BLaER1 (cell line): ENCODE measurements around the gene FAM151B.
A peak's percentile ranks its signal among the peaks of the same experiment; 100 is the strongest.

Experiments used
- H3K27ac ChIP-seq: shearing (Covaris generic); formaldehyde crosslinking; 2 replicates; pipeline ENCODE4 v1.8.1; 2022
- H3K27me3 ChIP-seq: shearing (Covaris generic); formaldehyde crosslinking; 2 replicates; pipeline ENCODE4 v1.8.1; 2022
- H3K36me3 ChIP-seq: shearing (Covaris generic); formaldehyde crosslinking; 2 replicates; pipeline ENCODE4 v1.8.1; 2022
- H3K4me1 ChIP-seq: shearing (Covaris generic); formaldehyde crosslinking; 2 replicates; pipeline ENCODE4 v1.8.1; 2022
- H3K4me2 ChIP-seq: shearing (Covaris generic); formaldehyde crosslinking; 2 replicates; pipeline ENCODE4 v1.8.1; 2022
- H3K4me3 ChIP-seq: shearing (Covaris generic); formaldehyde crosslinking; 2 replicates; pipeline ENCODE4 v1.8.1; 2022
- H3K9ac ChIP-seq: shearing (Covaris generic); formaldehyde crosslinking; 2 replicates; pipeline ENCODE4 v1.8.1; 2022
- H3K9me3 ChIP-seq: shearing (Covaris generic); formaldehyde crosslinking; 2 replicates; pipeline ENCODE4 v1.8.1; 2022
- H4K20me1 ChIP-seq: shearing (Covaris generic); formaldehyde crosslinking; 2 replicates; pipeline ENCODE4 v1.8.1; 2022
- Cebpa-rat ChIP-seq: shearing (Covaris generic); IDR thresholded peaks from 2 replicates; pipeline ENCODE4 v1.8.1; 2022

The FAM151B gene

GRCh38 chr5:80502800-80503199, 14.9 kb downstream of the FAM151B start:
- H3K27ac ChIP-seq, result peak overlapping the region; percentile 72; the same call in 1 of the 2 replicates
- peaks cover 5% of the 10 kb centered on the region; the same call in 1 of the 2 replicates for H3K9me3 ChIP-seq
- H3K36me3 ChIP-seq, result no peaks in the 10 kb centered on the region
- H3K4me3 ChIP-seq, result no peak overlapping the region
- peaks cover 28% of the 10 kb centered on the region for H3K4me1 ChIP-seq
- no peaks in the 10 kb centered on the region for H3K27me3 ChIP-seq
- no peak overlapping the region for H3K9ac ChIP-seq
- no peak for TF ChIP-seq Cebpa-rat
- peak overlapping the region; percentile 89 for H3K4me2 ChIP-seq
- H4K20me1 ChIP-seq, result no peaks in the 10 kb centered on the region

DNA sequence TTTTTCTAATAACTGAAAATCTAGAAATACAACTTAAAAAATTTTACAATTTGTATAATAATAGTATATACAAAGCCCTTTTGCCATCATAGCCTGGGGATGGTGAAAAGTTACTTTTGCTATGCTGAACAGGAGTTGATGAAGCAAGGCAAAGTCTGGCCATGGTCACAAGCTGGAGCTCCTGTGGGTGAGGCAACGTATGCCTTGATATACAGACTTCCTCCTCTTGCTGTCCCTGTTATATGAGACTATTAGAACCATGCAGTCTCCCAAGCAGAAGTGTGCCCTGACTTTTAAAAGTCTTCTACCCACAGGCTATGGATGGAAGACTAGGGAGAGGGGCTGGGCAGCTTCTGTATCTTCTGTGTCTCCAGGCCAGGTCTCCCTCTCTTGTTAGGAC, 15.7 kb downstream of the FAM151B start:
- Histone ChIP-seq H3K4me3 (peak overlapping the region; percentile 48; the same call in 1 of the 2 replicates), H3K36me3 (no peaks in the 10 kb centered on the region), H3K27ac (peak overlapping the region; percentile 72), H3K4me1 (peaks cover 28% of the 10 kb centered on the region), H3K4me2 (peak overlapping the region; percentile 89), H3K9me3 (peaks cover 5% of the 10 kb centered on the region; the same call in 1 of the 2 replicates), H4K20me1 (no peaks in the 10 kb centered on the region), H3K27me3 (no peaks in the 10 kb centered on the region), H3K9ac (peak overlapping the region; percentile 65; the same call in 1 of the 2 replicates)
- no peak for TF ChIP-seq Cebpa-rat

DNA sequence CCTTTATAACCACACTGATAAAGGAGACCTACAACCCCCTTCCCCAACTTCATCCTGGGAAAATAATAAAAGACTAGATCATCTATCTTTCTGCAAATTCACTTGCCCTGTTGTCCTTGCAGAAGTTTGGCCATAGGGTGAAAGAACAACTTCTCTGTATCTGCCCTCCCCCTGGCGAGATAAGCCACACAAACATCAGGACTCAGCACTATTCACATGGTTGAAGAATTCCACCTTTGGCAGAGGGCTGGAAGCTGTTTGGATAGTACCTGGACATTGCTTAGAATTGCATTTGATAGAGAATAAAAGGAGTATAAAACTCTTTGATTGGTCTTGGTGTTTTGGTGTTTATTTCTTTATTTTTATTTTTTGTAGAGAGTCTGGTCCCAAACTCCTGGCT, 16.9 kb downstream of the FAM151B start:
- Histone ChIP-seq H3K4me2 (peak overlapping the region; percentile 89), H3K9ac (no peak overlapping the region), H3K9me3 (peaks cover 5% of the 10 kb centered on the region; the same call in 1 of the 2 replicates), H3K36me3 (no peaks in the 10 kb centered on the region), H3K4me1 (peaks cover 28% of the 10 kb centered on the region), H3K27me3 (no peaks in the 10 kb centered on the region), H3K27ac (0 out of 2 replicates have a peak overlapping the region, but pooled peaks have one; percentile 72), H4K20me1 (no peaks in the 10 kb centered on the region), H3K4me3 (no peak overlapping the region)
- TF ChIP-seq Cebpa-rat, result no peak

- no peaks in the 10 kb centered on the region for H3K36me3 ChIP-seq
- H3K4me3 ChIP-seq, result no peak overlapping the region
- H3K27ac ChIP-seq, result no peak overlapping the region
- H4K20me1 ChIP-seq, result no peaks in the 10 kb centered on the region
- H3K9ac ChIP-seq, result no peak overlapping the region
- TF ChIP-seq Cebpa-rat, result no peak
- H3K27me3 ChIP-seq, result no peaks in the 10 kb centered on the region
- H3K9me3 ChIP-seq, result peaks cover 5% of the 10 kb centered on the region; the same call in 1 of the 2 replicates
- peaks cover 24% of the 10 kb centered on the region for H3K4me1 ChIP-seq
- no peak overlapping the region for H3K4me2 ChIP-seq
These were observed 19.8 kb downstream of the FAM151B start for GRCh38 chr5:80507663-80508062.

DNA sequence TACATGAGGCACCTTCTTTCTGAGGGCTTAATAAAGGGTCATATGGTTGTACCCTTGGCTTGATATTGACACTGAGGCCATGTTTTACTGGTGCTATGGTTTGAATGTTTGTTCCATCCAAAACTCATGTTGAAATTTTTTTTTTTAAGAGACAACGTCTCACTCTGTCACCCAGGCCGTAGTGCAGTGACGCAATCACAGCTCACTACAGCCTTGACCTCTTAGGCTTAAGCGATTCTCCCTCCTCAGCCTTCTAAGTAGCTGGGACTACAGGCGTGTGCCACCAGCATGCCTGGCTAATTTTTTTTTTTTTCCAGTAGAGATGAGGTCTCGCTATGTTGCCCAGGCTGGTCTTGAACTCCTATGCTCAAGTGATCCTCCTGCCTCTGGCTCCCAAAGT, 20.9 kb downstream of the FAM151B start:
- no peaks in the 10 kb centered on the region for H3K27me3 ChIP-seq
- no peaks in the 10 kb centered on the region for H3K36me3 ChIP-seq
- H3K9me3 ChIP-seq, result peaks cover 5% of the 10 kb centered on the region; the same call in 1 of the 2 replicates
- no peak for TF ChIP-seq Cebpa-rat
- no peak overlapping the region for H3K27ac ChIP-seq
- no peak overlapping the region for H3K9ac ChIP-seq
- no peak overlapping the region for H3K4me3 ChIP-seq
- no peaks in the 10 kb centered on the region for H4K20me1 ChIP-seq
- no peak overlapping the region for H3K4me2 ChIP-seq
- peaks cover 12% of the 10 kb centered on the region for H3K4me1 ChIP-seq

DNA sequence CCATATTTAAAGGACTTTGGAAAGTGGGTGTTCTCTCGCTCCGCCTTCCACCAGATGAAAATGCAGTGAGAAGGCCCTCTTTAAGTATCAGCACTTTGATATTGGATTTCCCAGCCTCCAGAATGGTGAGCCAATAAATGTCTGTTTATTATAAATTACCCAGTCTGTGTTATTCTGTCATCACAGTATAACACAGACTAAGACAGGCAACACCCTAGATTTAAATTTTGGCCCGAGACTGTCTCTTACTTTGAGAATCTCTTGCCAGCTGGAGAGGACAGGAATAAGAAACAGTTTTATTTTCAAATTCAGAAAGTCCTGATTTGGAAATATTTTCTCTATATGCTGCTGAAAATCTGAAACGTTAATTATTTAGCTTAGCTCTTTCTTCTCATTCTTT, 21.5 kb downstream of the FAM151B start:
- Histone ChIP-seq H3K36me3 (no peaks in the 10 kb centered on the region), H3K4me3 (no peak overlapping the region), H3K4me2 (no peak overlapping the region), H3K27me3 (no peaks in the 10 kb centered on the region), H3K27ac (no peak overlapping the region), H3K9me3 (peaks cover 5% of the 10 kb centered on the region; the same call in 1 of the 2 replicates), H4K20me1 (no peaks in the 10 kb centered on the region), H3K4me1 (peaks cover 7% of the 10 kb centered on the region), H3K9ac (no peak overlapping the region)
- TF ChIP-seq Cebpa-rat, result no peak

DNA sequence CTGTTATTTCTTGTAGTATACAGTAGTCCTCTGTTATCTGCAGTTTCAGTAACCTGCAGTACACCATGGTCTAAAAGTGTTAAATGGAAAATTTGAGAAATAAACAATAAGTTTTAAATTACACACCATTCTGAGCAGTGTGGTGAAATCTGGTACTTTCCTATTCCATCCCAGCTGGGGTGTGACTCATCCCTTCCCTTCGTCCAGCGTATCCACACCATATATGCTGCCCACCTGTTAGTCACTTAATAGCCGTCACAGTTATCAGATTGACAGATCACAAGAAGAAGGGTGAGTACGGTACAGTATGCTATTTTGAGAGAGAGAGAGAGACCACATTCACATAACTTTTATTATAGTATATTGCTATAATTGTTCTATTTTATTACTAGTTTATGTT, 28.9 kb downstream of the FAM151B start:
- Histone ChIP-seq H3K4me2 (no peak overlapping the region), H3K9ac (no peak overlapping the region), H3K36me3 (no peaks in the 10 kb centered on the region), H3K9me3 (no peaks in the 10 kb centered on the region), H3K27ac (no peak overlapping the region), H4K20me1 (no peaks in the 10 kb centered on the region), H3K4me3 (no peak overlapping the region), H3K27me3 (no peaks in the 10 kb centered on the region), H3K4me1 (no peaks in the 10 kb centered on the region)
- no peak for TF ChIP-seq Cebpa-rat

- H3K27me3 ChIP-seq, result no peaks in the 10 kb centered on the region
- no peak overlapping the region for H3K4me2 ChIP-seq
- no peaks in the 10 kb centered on the region for H3K4me1 ChIP-seq
- no peaks in the 10 kb centered on the region for H4K20me1 ChIP-seq
- H3K27ac ChIP-seq, result no peak overlapping the region
- no peaks in the 10 kb centered on the region; the same call in 1 of the 2 replicates for H3K9me3 ChIP-seq
- H3K4me3 ChIP-seq, result no peak overlapping the region
- H3K36me3 ChIP-seq, result no peaks in the 10 kb centered on the region
- no peak overlapping the region for H3K9ac ChIP-seq
- no peak for TF ChIP-seq Cebpa-rat
These were observed 52.8 kb downstream of the FAM151B start for GRCh38 chr5:80540691-80541090.

- Histone ChIP-seq H3K4me2 (no peak overlapping the region), H3K36me3 (no peaks in the 10 kb centered on the region), H3K4me1 (no peaks in the 10 kb centered on the region), H3K4me3 (no peak overlapping the region), H3K27ac (no peak overlapping the region), H4K20me1 (no peaks in the 10 kb centered on the region), H3K27me3 (no peaks in the 10 kb centered on the region), H3K9ac (no peak overlapping the region), H3K9me3 (no peaks in the 10 kb centered on the region; the same call in 1 of the 2 replicates)
- no peak for TF ChIP-seq Cebpa-rat
These were observed 53.5 kb downstream of the FAM151B start for GRCh38 chr5:80541392-80541791.

- Histone ChIP-seq H4K20me1 (no peaks in the 10 kb centered on the region), H3K4me2 (no peak overlapping the region), H3K4me1 (no peaks in the 10 kb centered on the region), H3K27me3 (no peaks in the 10 kb centered on the region), H3K9ac (no peak overlapping the region), H3K27ac (no peak overlapping the region), H3K36me3 (no peaks in the 10 kb centered on the region), H3K4me3 (no peak overlapping the region), H3K9me3 (no peaks in the 10 kb centered on the region)
- TF ChIP-seq Cebpa-rat, result no peak
These were observed 66.7 kb downstream of the FAM151B start for GRCh38 chr5:80554646-80555045.

DNA sequence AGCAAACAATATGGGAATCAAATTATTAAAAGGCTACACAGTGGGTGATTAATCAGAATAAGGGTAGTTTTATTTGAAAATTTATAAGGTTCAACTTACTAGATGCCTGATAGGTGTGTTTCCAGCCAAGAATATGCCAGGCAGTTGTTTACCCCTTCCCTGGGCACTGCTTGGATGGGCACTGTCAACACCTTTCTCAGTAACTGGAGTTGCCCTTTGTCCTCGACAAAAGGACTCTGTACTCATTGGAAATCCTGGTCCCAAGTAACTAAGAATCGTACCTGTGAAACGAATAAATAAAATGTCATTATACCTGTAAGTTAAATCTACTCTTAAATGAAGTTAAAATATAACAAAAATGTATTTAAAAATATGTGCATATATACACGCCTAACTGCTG, 67.2 kb downstream of the FAM151B start:
- Histone ChIP-seq H3K4me2 (no peak overlapping the region), H3K36me3 (no peaks in the 10 kb centered on the region)
- TF ChIP-seq Cebpa-rat, result no peak

More for the DNA sequence above, 67.2 kb downstream of the FAM151B start:
- H3K27me3 ChIP-seq, result no peaks in the 10 kb centered on the region
- no peaks in the 10 kb centered on the region for H4K20me1 ChIP-seq
- no peak overlapping the region for H3K4me3 ChIP-seq
- no peaks in the 10 kb centered on the region for H3K4me1 ChIP-seq
- no peaks in the 10 kb centered on the region for H3K9me3 ChIP-seq
- H3K9ac ChIP-seq, result no peak overlapping the region
- no peak overlapping the region for H3K27ac ChIP-seq
